Suprapubic skin (tissue), 4 donors: ENCODE data around the gene CAMTA2. TPM values are rescaled to one million over a fixed set of nuclear protein-coding genes. Genes with fewer than 3 reads are reported as not detected.

ENCODE experiments used
- DNase-seq, 2 donors: peaks; one replicate each; pipeline ENCODE4 v3.0.0-alpha.2; 2019; ENCODE audit warnings: low spot score in 2 of 2
- H3K27ac ChIP-seq: fragments of 200-600 bp; sonication (generic); one replicate; pipeline ENCODE4 v1.5.1; 2019
- H3K27me3 ChIP-seq: fragments of 200-600 bp; sonication (generic); one replicate; pipeline ENCODE4 v1.5.1; 2019
- H3K36me3 ChIP-seq: fragments of 200-600 bp; sonication (generic); one replicate; pipeline ENCODE4 v1.5.1; 2019
- H3K4me1 ChIP-seq: fragments of 200-600 bp; sonication (generic); one replicate; pipeline ENCODE4 v1.5.1; 2019
- H3K4me3 ChIP-seq: fragments of 200-600 bp; sonication (generic); one replicate; pipeline ENCODE4 v1.5.1; 2019; ENCODE audit warnings: mild to moderate bottlenecking
- H3K9me3 ChIP-seq: fragments of 200-600 bp; sonication (generic); one replicate; pipeline ENCODE4 v1.5.1; 2019
- EP300 ChIP-seq: sonication (generic); formaldehyde crosslinking; IDR thresholded peaks from one replicate; pipeline ENCODE4 v1.6.1; 2017; ENCODE audit warnings: antibody characterized with exemption
- POLR2A ChIP-seq, 2 donors: fragments of 450-650 bp; IDR thresholded peaks; one replicate each; pipeline ENCODE4 v1.6.1; 2017; ENCODE audit warnings: antibody characterized with exemption in 2 of 2, mild to moderate bottlenecking in 2 of 2, moderate library complexity in 2 of 2
- POLR2AphosphoS5 ChIP-seq, 3 donors: sonication (generic); formaldehyde crosslinking; IDR thresholded peaks; one replicate each; pipeline ENCODE4 v1.6.1; 2017; ENCODE audit warnings: antibody characterized with exemption in 3 of 3
- WGBS: methylation state at CpG from one replicate; pipeline ENCODE4 v1.1.5; 2018; 5-methylcytosine and 5-hydroxymethylcytosine counted together
- total RNA-seq, 4 donors: library from RNA; depleted of rRNA; stranded (reverse); fragments of >200 nt; gene quantifications; one replicate each; pipeline ENCODE4 v1.1.0, GENCODE V29; 2016
- TF ChIP-seq, protein P1 (sequence below), 2 donors: fragments of 200-600 bp in 1 of 2; fragments of 450-650 bp in 1 of 2; sonication (generic) in 1 of 2; IDR thresholded peaks; one replicate each; pipeline ENCODE4 v1.5.1; 2016 to 2019; ENCODE audit warnings: antibody characterized with exemption in 2 of 2, mild to moderate bottlenecking in 1 of 2, moderate library complexity in 1 of 2

Gene CAMTA2
- total RNA-seq, 4 donors from 2014 or later = 27.4 to 60.8 (median 34.6) TPM

DNA sequence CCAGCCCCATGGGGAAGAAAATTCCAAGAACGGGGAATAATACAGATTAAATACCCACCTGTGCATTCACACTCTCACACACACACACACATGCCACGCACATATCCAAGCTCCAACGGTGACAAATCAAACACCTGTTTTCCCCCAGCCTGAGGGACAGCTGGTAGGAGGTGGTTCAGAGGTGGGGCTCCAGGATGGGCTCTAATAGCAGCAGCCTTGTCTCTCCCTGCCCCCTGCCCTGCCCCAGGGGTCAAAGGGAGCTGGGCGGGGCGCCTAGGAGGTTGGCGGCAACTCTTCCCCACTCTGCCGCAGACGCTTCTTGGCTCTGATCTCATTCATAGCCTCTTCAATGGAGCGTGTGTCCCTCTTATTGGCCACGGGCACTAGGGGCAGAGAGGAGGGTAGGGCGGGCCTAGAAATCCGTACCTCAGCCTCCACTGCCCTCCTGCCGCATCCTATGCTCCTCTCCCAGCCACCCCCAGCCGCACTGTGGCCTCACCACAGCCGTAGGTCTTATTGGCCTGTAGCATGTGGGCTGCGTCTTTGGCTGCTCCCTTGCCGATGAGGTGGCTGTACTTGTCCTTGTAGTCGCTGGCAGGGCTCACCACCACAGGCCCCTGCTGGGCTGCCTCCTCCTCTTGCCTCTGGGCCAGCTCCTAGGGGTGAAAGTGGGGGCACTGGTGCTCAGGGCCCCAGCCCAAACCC lies 28.1 kb downstream of the CAMTA2 start:
- Histone ChIP-seq H3K4me1 (no peaks in the 10 kb centered on the region), H3K36me3 (peaks cover 20% of the 10 kb centered on the region), H3K4me3 (no peak overlapping the region), H3K27ac (no peak overlapping the region), H3K27me3 (no peaks in the 10 kb centered on the region), H3K9me3 (no peaks in the 10 kb centered on the region)
- peak in 1 of 2 donors; percentile 76 for DNase-seq
- TF ChIP-seq, protein P1, sequence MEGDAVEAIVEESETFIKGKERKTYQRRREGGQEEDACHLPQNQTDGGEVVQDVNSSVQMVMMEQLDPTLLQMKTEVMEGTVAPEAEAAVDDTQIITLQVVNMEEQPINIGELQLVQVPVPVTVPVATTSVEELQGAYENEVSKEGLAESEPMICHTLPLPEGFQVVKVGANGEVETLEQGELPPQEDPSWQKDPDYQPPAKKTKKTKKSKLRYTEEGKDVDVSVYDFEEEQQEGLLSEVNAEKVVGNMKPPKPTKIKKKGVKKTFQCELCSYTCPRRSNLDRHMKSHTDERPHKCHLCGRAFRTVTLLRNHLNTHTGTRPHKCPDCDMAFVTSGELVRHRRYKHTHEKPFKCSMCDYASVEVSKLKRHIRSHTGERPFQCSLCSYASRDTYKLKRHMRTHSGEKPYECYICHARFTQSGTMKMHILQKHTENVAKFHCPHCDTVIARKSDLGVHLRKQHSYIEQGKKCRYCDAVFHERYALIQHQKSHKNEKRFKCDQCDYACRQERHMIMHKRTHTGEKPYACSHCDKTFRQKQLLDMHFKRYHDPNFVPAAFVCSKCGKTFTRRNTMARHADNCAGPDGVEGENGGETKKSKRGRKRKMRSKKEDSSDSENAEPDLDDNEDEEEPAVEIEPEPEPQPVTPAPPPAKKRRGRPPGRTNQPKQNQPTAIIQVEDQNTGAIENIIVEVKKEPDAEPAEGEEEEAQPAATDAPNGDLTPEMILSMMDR (IDR thresholded peaks at IDR 0.05) = no peak
- WGBS = 88% methylated on average over 16 of the region's 18 CpGs

DNA sequence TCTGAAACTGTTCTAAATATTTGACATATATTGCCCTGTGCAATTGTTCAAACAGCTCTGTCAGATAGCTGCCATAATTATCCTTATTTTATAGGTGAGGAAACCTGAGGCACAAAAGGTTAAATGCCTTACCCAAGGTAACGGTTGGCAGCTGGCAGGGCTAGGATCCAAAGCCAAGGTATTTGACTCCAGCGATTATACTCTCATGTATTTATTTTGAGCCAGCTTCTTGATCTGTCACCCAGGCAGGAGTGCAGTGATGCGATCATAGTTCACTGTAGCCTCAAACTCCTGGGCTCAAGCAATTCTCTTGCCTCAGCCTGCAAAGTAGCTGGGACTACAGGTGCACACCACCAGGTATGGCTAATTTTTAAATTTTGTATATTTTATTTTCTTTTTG lies 29.4 kb downstream of the CAMTA2 start:
- Histone ChIP-seq H3K4me3 (no peak overlapping the region), H3K9me3 (no peaks in the 10 kb centered on the region), H3K27me3 (no peaks in the 10 kb centered on the region), H3K27ac (no peak overlapping the region), H3K4me1 (peaks cover 6% of the 10 kb centered on the region), H3K36me3 (peaks cover 20% of the 10 kb centered on the region)
- no peak for DNase-seq
- 75% methylated on average over 3 of the region's 3 CpGs for WGBS
- no peak for TF ChIP-seq POLR2A (IDR thresholded peaks at IDR 0.05)
- TF ChIP-seq, protein P1 (IDR thresholded peaks at IDR 0.05) = no peak
- no peak for TF ChIP-seq EP300
- TF ChIP-seq POLR2AphosphoS5 (IDR thresholded peaks at IDR 0.05) = no peak

DNA sequence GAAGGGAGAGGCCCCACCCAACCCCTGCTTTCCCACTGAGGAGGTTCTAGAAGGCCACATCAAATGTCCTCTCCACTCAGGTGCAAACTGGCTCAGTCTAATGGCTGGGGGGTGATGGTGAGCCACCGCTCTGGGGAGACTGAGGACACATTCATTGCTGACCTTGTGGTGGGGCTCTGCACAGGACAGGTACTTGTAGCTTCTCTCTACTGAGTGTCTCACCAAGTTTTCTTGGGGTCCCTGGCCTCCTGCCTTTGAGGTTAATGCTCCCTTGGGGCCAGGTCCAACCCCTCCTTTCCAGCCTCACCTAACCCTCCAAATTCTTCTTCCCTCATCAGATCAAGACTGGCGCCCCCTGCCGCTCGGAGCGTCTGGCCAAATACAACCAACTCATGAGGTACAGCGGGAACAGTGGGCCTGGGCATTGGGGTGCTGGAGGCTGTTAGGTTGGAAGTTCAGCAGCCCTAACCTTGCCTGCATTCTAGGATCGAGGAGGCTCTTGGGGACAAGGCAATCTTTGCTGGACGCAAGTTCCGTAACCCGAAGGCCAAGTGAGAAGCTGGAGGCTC lies 30.9 kb downstream of the CAMTA2 start:
- TF ChIP-seq POLR2A (IDR thresholded peaks at IDR 0.05) (no peak), EP300 (no peak), POLR2AphosphoS5 (IDR thresholded peaks at IDR 0.05) (no peak)
- TF ChIP-seq, protein P1 (IDR thresholded peaks at IDR 0.05) = no peak
- WGBS = 83% methylated on average over 10 of the region's 10 CpGs
- Histone ChIP-seq H3K27ac (no peak overlapping the region), H3K9me3 (no peaks in the 10 kb centered on the region), H3K36me3 (peaks cover 20% of the 10 kb centered on the region), H3K27me3 (no peaks in the 10 kb centered on the region), H3K4me3 (no peak overlapping the region), H3K4me1 (peaks cover 6% of the 10 kb centered on the region)
- no peak for DNase-seq

DNA sequence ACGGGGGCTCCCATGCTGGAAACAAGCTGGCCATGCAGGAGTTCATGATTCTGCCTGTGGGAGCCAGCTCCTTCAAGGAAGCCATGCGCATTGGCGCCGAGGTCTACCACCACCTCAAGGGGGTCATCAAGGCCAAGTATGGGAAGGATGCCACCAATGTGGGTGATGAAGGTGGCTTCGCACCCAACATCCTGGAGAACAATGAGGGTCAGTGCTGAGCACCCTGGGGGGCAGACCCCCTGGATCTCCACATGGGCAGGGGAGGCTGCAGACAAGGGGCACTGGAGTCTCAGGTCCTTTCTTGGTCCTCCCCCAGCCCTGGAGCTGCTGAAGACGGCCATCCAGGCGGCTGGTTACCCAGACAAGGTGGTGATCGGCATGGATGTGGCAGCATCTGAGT lies 32.4 kb downstream of the CAMTA2 start:
- no peak for DNase-seq
- TF ChIP-seq POLR2AphosphoS5 (IDR thresholded peaks at IDR 0.05) (no peak), EP300 (no peak), POLR2A (IDR thresholded peaks at IDR 0.05) (no peak)
- TF ChIP-seq, protein P1 (IDR thresholded peaks at IDR 0.05) = no peak
- WGBS = 100% methylated on average over 3 of the region's 8 CpGs

DNA sequence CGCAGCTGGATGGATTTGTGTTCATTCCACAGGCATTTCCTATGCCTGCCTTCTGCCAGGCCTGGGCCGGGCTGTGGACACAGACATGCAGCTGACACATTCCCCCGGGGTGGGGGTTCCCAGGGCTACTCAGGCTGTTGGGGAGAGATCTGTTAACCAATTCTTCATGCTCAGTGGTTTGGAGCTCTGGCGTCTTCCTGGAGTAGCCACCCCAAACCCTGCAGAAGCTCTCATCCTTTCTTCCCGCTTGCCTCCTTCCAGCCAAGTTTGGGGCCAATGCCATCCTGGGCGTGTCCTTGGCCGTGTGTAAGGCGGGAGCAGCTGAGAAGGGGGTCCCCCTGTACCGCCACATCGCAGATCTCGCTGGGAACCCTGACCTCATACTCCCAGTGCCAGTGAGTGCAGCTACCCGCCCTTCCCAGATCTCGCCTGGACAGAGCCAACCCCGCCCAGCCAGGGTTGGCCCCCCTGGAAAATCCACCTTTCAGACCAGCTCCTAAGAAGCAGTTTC lies 34.0 kb downstream of the CAMTA2 start:
- WGBS = 47% methylated on average over 10 of the region's 14 CpGs
- H3K27ac ChIP-seq = no peak overlapping the region
- no peak for DNase-seq
- H3K36me3 ChIP-seq = no peaks in the 10 kb centered on the region
- H3K4me3 ChIP-seq = no peak overlapping the region
- no peaks in the 10 kb centered on the region for H3K27me3 ChIP-seq
- H3K4me1 ChIP-seq = peaks cover 24% of the 10 kb centered on the region
- no peaks in the 10 kb centered on the region for H3K9me3 ChIP-seq
- TF ChIP-seq, protein P1 (IDR thresholded peaks at IDR 0.05) = no peak
- TF ChIP-seq POLR2AphosphoS5 (IDR thresholded peaks at IDR 0.05) = no peak
- TF ChIP-seq POLR2A (IDR thresholded peaks at IDR 0.05) = no peak
- TF ChIP-seq EP300 = no peak

More for the DNA sequence above, 32.4 kb downstream of the CAMTA2 start:
- H3K27me3 ChIP-seq = no peaks in the 10 kb centered on the region
- no peaks in the 10 kb centered on the region for H3K9me3 ChIP-seq
- H3K4me1 ChIP-seq = peaks cover 16% of the 10 kb centered on the region
- no peak overlapping the region for H3K4me3 ChIP-seq
- no peak overlapping the region for H3K27ac ChIP-seq
- peaks cover 13% of the 10 kb centered on the region for H3K36me3 ChIP-seq
